ENCODE measurements around the gene HES4.

DNA sequence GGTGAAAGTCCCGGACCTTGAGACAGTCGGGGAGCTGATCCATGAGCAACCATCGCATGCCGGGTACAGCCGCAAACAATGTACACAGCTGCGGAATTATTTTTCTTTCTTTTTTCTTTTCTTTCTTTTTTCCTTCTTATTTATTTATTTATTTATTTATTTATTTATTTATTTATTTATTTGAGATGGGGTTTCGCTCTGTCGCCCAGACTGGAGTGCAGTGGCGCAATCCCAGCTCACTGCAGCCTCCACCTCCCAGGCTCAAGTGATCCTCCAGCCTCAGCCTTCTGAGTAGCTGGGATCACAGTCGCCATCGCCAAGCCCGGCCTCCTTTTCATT, 15.5 kb downstream of the HES4 start:
- no peak for TF ChIP-seq RAD21 (IDR thresholded peaks at IDR 0.05; ENCODE audit: low read depth)
- no peak for TF ChIP-seq CEBPB (IDR thresholded peaks at IDR 0.05; ENCODE audit: low read depth)
- TF ChIP-seq POLR2AphosphoS5 (IDR thresholded peaks at IDR 0.05; ENCODE audit: low read depth, low read length) = no peak
- no peak for TF ChIP-seq POLR2A (IDR thresholded peaks at IDR 0.05; ENCODE audit: borderline replicate concordance, extremely low read depth, insufficient read depth, insufficient read length)
- TF ChIP-seq, protein P1, sequence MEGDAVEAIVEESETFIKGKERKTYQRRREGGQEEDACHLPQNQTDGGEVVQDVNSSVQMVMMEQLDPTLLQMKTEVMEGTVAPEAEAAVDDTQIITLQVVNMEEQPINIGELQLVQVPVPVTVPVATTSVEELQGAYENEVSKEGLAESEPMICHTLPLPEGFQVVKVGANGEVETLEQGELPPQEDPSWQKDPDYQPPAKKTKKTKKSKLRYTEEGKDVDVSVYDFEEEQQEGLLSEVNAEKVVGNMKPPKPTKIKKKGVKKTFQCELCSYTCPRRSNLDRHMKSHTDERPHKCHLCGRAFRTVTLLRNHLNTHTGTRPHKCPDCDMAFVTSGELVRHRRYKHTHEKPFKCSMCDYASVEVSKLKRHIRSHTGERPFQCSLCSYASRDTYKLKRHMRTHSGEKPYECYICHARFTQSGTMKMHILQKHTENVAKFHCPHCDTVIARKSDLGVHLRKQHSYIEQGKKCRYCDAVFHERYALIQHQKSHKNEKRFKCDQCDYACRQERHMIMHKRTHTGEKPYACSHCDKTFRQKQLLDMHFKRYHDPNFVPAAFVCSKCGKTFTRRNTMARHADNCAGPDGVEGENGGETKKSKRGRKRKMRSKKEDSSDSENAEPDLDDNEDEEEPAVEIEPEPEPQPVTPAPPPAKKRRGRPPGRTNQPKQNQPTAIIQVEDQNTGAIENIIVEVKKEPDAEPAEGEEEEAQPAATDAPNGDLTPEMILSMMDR (IDR thresholded peaks at IDR 0.05 in 2 of 3, conservative IDR thresholded peaks at IDR 0.05 in 1 of 3; ENCODE audit: borderline replicate concordance in 1 of 3, insufficient read depth in 1 of 3, low read depth in 2 of 3, low read length in 2 of 3) = no peak

All from HCT116 (cell line).